Eye (tissue), 1 donor: ENCODE data around the gene FAM53B.
A peak's percentile ranks its signal among the peaks of the same experiment; 100 is the strongest.

Source experiments
- DNase-seq: peaks from one replicate; pipeline ENCODE4 v3.0.0-alpha.2; 2015

The FAM53B gene

GRCh38 chr10:124708922-124709520, 35.2 kb downstream of the FAM53B start:
- peak; percentile 85 for DNase-seq

- peak; percentile 68 for DNase-seq
These were observed 35.9 kb downstream of the FAM53B start for GRCh38 chr10:124708246-124708779.

- DNase-seq: no peak
These were observed 36.6 kb downstream of the FAM53B start for GRCh38 chr10:124707551-124707950.

- no peak for DNase-seq
These were observed 37.1 kb downstream of the FAM53B start for GRCh38 chr10:124707144-124707467.

GRCh38 chr10:124706462-124707143, 37.6 kb downstream of the FAM53B start:
- no peak for DNase-seq

GRCh38 chr10:124705817-124706461, 38.2 kb downstream of the FAM53B start:
- DNase-seq: no peak

- no peak for DNase-seq
These were observed 38.8 kb downstream of the FAM53B start for GRCh38 chr10:124705381-124705740.

- DNase-seq: no peak
These were observed 39.5 kb downstream of the FAM53B start for GRCh38 chr10:124704428-124705380.

GRCh38 chr10:124703778-124704427, 40.3 kb downstream of the FAM53B start:
- DNase-seq: no peak

- DNase-seq: no peak
These were observed 40.8 kb downstream of the FAM53B start for GRCh38 chr10:124703372-124703771.

- no peak for DNase-seq
These were observed 42.1 kb downstream of the FAM53B start for GRCh38 chr10:124701881-124702656.

- DNase-seq: no peak
These were observed 42.7 kb downstream of the FAM53B start for GRCh38 chr10:124701435-124701834.

- no peak for DNase-seq
These were observed 43.2 kb downstream of the FAM53B start for GRCh38 chr10:124701038-124701365.

GRCh38 chr10:124700293-124701037, 43.7 kb downstream of the FAM53B start:
- DNase-seq: no peak

- no peak for DNase-seq
These were observed 44.5 kb downstream of the FAM53B start for GRCh38 chr10:124699471-124700292.

GRCh38 chr10:124698545-124699469, 45.4 kb downstream of the FAM53B start:
- DNase-seq: no peak

- peak; percentile 49 for DNase-seq
These were observed 46.2 kb downstream of the FAM53B start for GRCh38 chr10:124697837-124698544.

- no peak for DNase-seq
These were observed 46.7 kb downstream of the FAM53B start for GRCh38 chr10:124697443-124697836.
